A549 (cell line): ENCODE data around the gene PTPRG. TPM values are rescaled to one million over a fixed set of nuclear protein-coding genes. Genes with fewer than 3 reads are reported as not detected.

Experiments used
- ATAC-seq, 2 experiments: fragments of 200-7000 bp in 1 of 2; fragments of >200 bp in 1 of 2; cut with Nextera tagmentation in 1 of 2; cut with Tn5 transposase in 1 of 2; 3 replicates each; pipeline versions ENCODE4 v1.8.0 to v1.9.1; 2018 to 2020; ENCODE audit warnings: mild to moderate bottlenecking in 1 of 2, moderate library complexity in 1 of 2
- CTCF ChIA-PET: fragments of 300-600 bp; sonication (Branson Sonifier 250); formaldehyde crosslinking; extraction: SDS; loops from one replicate; lab custom pipeline; 2021; ENCODE audit warnings: antibody characterized with exemption, inconsistent platforms; lab: Yijun Ruan, JAX
- POLR2A ChIA-PET: fragments of 350-600 bp; formaldehyde crosslinking; extraction: SDS; loops from one replicate; lab custom pipeline; 2021; ENCODE audit warnings: antibody characterized with exemption, inconsistent platforms; lab: Yijun Ruan, JAX
- DNase-seq, 2 experiments: peaks; one replicate each; pipeline versions ENCODE4 v3.0.0 to v3.0.0-alpha.2; 2011 to 2016; ENCODE audit warnings: low read depth in 1 of 2, low spot score in 1 of 2
- FAIRE-seq: peaks from 2 replicates; lab custom pipeline; 2011; peaks lifted over from hg19 to GRCh38; lab: Jason Lieb, UNC
- H3K27ac ChIP-seq, 2 experiments: fragments of >200 bp; sonication (Bioruptor Twin); formaldehyde crosslinking; 3 replicates each; pipeline ENCODE4 v1.5.1; 2016 to 2017
- H3K4me1 ChIP-seq: fragments of >200 bp; sonication (Bioruptor Twin); formaldehyde crosslinking; 3 replicates; pipeline ENCODE4 v1.6.1; 2016
- H3K4me2 ChIP-seq: fragments of >200 bp; sonication (Bioruptor Twin); formaldehyde crosslinking; 3 replicates; pipeline ENCODE4 v1.6.1; 2016
- H3K4me3 ChIP-seq: fragments of >200 bp; sonication (Bioruptor Twin); formaldehyde crosslinking; 3 replicates; pipeline ENCODE4 v1.5.1; 2016
- H3K9me3 ChIP-seq: fragments of >200 bp; sonication (Bioruptor Twin); formaldehyde crosslinking; 3 replicates; pipeline ENCODE4 v1.6.1; 2016
- BHLHE40 ChIP-seq: IDR thresholded peaks from 2 replicates; pipeline ENCODE4 v1.6.1; 2012; ENCODE audit warnings: low read depth, low read length, inconsistent platforms
- CEBPB ChIP-seq, 2 experiments: fragments of >200 bp in 1 of 2; sonication (Bioruptor Twin) in 1 of 2; formaldehyde crosslinking in 1 of 2; IDR thresholded peaks; 2 replicates each; pipeline ENCODE4 v1.6.1; 2012 to 2016
- FOXS1 ChIP-seq: fragments of 250-450 bp; sonication (Bioruptor Pico); IDR thresholded peaks from 2 replicates; pipeline ENCODE4 v1.5.0; 2020; ENCODE audit warnings: mild to moderate bottlenecking, moderate library complexity
- HDAC2 ChIP-seq: fragments of 200-600 bp; sonication (generic); IDR thresholded peaks from 2 replicates; pipeline ENCODE4 v1.6.1; 2016
- HOXA7 ChIP-seq: fragments of 250-450 bp; sonication (Bioruptor Pico); IDR thresholded peaks from 2 replicates; pipeline ENCODE4 v1.5.0; 2020; ENCODE audit warnings: mild to moderate bottlenecking, moderate library complexity
- HOXB13 ChIP-seq: fragments of 250-450 bp; sonication (Bioruptor Pico); IDR thresholded peaks from 2 replicates; pipeline ENCODE4 v1.5.0; 2020; ENCODE audit warnings: low read depth, mild to moderate bottlenecking, moderate library complexity
- KDM1A ChIP-seq: fragments of 200-600 bp; sonication (generic); IDR thresholded peaks from 2 replicates; pipeline ENCODE4 v1.6.1; 2016; ENCODE audit warnings: low read depth, mild to moderate bottlenecking
- KDM5A ChIP-seq: fragments of 200-600 bp; sonication (generic); IDR thresholded peaks from 2 replicates; pipeline ENCODE4 v1.6.1; 2016; ENCODE audit warnings: antibody characterized with exemption, mild to moderate bottlenecking
- MAFK ChIP-seq: fragments of 450-650 bp; IDR thresholded peaks from 2 replicates; pipeline ENCODE4 v1.6.1; 2014; ENCODE audit not compliant: partially characterized antibody
- MYC ChIP-seq: IDR thresholded peaks from 2 replicates; pipeline ENCODE4 v1.6.1; 2012; ENCODE audit warnings: mild to moderate bottlenecking, inconsistent platforms, low read length, improper control_type of control experiment, borderline replicate concordance
- NFE2L2 ChIP-seq: fragments of 150-350 bp; conservative IDR thresholded peaks from 2 replicates; pipeline ENCODE4 v1.6.1; 2014; ENCODE audit warnings: low read length
- RAD21 ChIP-seq, 2 experiments: fragments of >200 bp in 1 of 2; sonication (Bioruptor Twin) in 1 of 2; formaldehyde crosslinking in 1 of 2; IDR thresholded peaks in 1 of 2; conservative IDR thresholded peaks in 1 of 2; 2 replicates in 1 of 2; 3 replicates in 1 of 2; pipeline ENCODE4 v1.6.1; 2012 to 2018; ENCODE audit warnings: inconsistent platforms in 1 of 2
- RARB ChIP-seq: fragments of 250-450 bp; sonication (Bioruptor Pico); IDR thresholded peaks from 2 replicates; pipeline ENCODE4 v1.8.0; 2021; ENCODE audit warnings: mild to moderate bottlenecking, moderate library complexity
- RNF2 ChIP-seq: fragments of 200-600 bp; sonication (generic); IDR thresholded peaks from 2 replicates; pipeline ENCODE4 v1.6.1; 2016; ENCODE audit warnings: low read depth, mild to moderate bottlenecking, antibody characterized with exemption, moderate library complexity, borderline replicate concordance
- ZFP36 ChIP-seq: fragments of 450-650 bp; IDR thresholded peaks from 2 replicates; pipeline ENCODE4 v1.6.1; 2014; ENCODE audit warnings: borderline replicate concordance; ENCODE audit not compliant: partially characterized antibody
- ZNF302 ChIP-seq: fragments of 250-450 bp; sonication (Bioruptor Pico); IDR thresholded peaks from 2 replicates; pipeline ENCODE4 v1.9.0; 2021; ENCODE audit warnings: inconsistent platforms, mild to moderate bottlenecking, moderate library complexity
- WGBS: methylation state at CpG from one replicate; pipeline ENCODE4 v1.1.6; 2017; ENCODE audit errors: missing lambda C conversion rate; 5-methylcytosine and 5-hydroxymethylcytosine counted together
- polyA plus RNA-seq, 4 experiments: library from polyadenylated mRNA; depleted of rRNA in 3 of 4; stranded (reverse); fragments of >200 nt; fragmentation: RNase III in 1 of 4; extraction: RNeasy Plus Mini Kit Qiagen cat#74134 plus additional on column Dnase treatment in 1 of 4; gene quantifications; 2 replicates in 3 of 4; 3 replicates in 1 of 4; pipeline ENCODE4 v1.2.3, GENCODE V29; 2011 to 2017
- TF ChIP-seq, protein P1 (sequence below): fragments of >200 bp; sonication (Bioruptor Twin); formaldehyde crosslinking; IDR thresholded peaks from 3 replicates; pipeline ENCODE4 v1.6.1; 2016
- TF ChIP-seq, protein P2 (sequence below): fragments of 450-650 bp; IDR thresholded peaks from 2 replicates; pipeline ENCODE4 v1.6.1; 2014; ENCODE audit warnings: antibody characterized with exemption
- TF ChIP-seq, protein P3 (sequence below): fragments of 250-450 bp; sonication (Bioruptor Pico); IDR thresholded peaks from 2 replicates; pipeline ENCODE4 v1.5.0; 2020; ENCODE audit warnings: low read depth, mild to moderate bottlenecking, moderate library complexity
- TF ChIP-seq, protein P4 (sequence below): fragments of >200 bp; sonication (Bioruptor Twin); formaldehyde crosslinking; IDR thresholded peaks from 3 replicates; pipeline ENCODE4 v1.5.1; 2016

The PTPRG gene
- polyA plus RNA-seq, 2 of the 4 experiments (the other 2 are of a cell fraction): 4.5 to 4.8 TPM

DNA sequence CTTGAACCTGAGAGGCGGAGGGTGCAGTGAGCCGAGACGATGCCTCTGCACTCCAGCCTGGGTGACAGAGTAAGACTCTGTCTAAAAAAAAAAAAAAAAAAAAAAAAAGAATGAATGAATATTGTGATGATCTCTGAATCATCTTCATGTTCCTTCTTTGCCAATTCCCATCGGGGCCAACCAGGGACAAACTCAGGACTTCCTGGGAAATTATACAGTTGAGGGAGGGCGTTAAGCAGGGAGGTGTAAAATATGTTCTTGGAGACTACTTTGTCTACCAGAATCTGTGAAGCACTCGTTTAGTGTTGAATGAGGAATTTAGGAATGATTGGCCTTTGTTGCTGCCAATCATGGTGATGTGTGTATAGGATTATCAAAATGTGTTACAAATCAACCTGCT, 210.6 kb downstream of the PTPRG start (continued):
- TF ChIP-seq RAD21 (conservative IDR thresholded peaks at IDR 0.05 in 1 of 2, IDR thresholded peaks at IDR 0.05 in 1 of 2): no peak
- no peak for TF ChIP-seq BHLHE40
- no peak for TF ChIP-seq HDAC2

- no peak overlapping the region for H3K4me2 ChIP-seq
- no peak for DNase-seq
- ChIA-PET POLR2A (no interaction called here), CTCF (no interaction called here)
- no peak for TF ChIP-seq CEBPB (IDR thresholded peaks at IDR 0.05)
- TF ChIP-seq ZFP36: no peak
- no peak for TF ChIP-seq HOXA7
- TF ChIP-seq, protein P1, sequence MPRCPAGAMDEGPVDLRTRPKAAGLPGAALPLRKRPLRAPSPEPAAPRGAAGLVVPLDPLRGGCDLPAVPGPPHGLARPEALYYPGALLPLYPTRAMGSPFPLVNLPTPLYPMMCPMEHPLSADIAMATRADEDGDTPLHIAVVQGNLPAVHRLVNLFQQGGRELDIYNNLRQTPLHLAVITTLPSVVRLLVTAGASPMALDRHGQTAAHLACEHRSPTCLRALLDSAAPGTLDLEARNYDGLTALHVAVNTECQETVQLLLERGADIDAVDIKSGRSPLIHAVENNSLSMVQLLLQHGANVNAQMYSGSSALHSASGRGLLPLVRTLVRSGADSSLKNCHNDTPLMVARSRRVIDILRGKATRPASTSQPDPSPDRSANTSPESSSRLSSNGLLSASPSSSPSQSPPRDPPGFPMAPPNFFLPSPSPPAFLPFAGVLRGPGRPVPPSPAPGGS: no peak
- TF ChIP-seq KDM1A: no peak
- TF ChIP-seq RARB (CRISPR knock-in tag): no peak
- TF ChIP-seq MAFK: no peak
- no peak for TF ChIP-seq NFE2L2
- TF ChIP-seq, protein P2, sequence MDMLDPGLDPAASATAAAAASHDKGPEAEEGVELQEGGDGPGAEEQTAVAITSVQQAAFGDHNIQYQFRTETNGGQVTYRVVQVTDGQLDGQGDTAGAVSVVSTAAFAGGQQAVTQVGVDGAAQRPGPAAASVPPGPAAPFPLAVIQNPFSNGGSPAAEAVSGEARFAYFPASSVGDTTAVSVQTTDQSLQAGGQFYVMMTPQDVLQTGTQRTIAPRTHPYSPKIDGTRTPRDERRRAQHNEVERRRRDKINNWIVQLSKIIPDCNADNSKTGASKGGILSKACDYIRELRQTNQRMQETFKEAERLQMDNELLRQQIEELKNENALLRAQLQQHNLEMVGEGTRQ: no peak
- TF ChIP-seq FOXS1: no peak
- TF ChIP-seq RNF2: no peak
- TF ChIP-seq, protein P3, sequence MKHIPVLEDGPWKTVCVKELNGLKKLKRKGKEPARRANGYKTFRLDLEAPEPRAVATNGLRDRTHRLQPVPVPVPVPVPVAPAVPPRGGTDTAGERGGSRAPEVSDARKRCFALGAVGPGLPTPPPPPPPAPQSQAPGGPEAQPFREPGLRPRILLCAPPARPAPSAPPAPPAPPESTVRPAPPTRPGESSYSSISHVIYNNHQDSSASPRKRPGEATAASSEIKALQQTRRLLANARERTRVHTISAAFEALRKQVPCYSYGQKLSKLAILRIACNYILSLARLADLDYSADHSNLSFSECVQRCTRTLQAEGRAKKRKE: no peak
- TF ChIP-seq, protein P4, sequence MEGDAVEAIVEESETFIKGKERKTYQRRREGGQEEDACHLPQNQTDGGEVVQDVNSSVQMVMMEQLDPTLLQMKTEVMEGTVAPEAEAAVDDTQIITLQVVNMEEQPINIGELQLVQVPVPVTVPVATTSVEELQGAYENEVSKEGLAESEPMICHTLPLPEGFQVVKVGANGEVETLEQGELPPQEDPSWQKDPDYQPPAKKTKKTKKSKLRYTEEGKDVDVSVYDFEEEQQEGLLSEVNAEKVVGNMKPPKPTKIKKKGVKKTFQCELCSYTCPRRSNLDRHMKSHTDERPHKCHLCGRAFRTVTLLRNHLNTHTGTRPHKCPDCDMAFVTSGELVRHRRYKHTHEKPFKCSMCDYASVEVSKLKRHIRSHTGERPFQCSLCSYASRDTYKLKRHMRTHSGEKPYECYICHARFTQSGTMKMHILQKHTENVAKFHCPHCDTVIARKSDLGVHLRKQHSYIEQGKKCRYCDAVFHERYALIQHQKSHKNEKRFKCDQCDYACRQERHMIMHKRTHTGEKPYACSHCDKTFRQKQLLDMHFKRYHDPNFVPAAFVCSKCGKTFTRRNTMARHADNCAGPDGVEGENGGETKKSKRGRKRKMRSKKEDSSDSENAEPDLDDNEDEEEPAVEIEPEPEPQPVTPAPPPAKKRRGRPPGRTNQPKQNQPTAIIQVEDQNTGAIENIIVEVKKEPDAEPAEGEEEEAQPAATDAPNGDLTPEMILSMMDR: no peak
- TF ChIP-seq KDM5A: no peak
- no peak for TF ChIP-seq HOXB13 (CRISPR knock-in tag)
- H3K4me3 ChIP-seq: no peak overlapping the region
- H3K9me3 ChIP-seq: no peaks in the 10 kb centered on the region
- H3K27ac ChIP-seq: no peak overlapping the region
- WGBS: 44% methylated on average over 1 of the region's 1 CpG
- ATAC-seq: no peak
- H3K4me1 ChIP-seq: no peaks in the 10 kb centered on the region
- FAIRE-seq: no peak
Measured at GRCh38 chr3:61772456-61772855, 211.1 kb downstream of the PTPRG start.

DNA sequence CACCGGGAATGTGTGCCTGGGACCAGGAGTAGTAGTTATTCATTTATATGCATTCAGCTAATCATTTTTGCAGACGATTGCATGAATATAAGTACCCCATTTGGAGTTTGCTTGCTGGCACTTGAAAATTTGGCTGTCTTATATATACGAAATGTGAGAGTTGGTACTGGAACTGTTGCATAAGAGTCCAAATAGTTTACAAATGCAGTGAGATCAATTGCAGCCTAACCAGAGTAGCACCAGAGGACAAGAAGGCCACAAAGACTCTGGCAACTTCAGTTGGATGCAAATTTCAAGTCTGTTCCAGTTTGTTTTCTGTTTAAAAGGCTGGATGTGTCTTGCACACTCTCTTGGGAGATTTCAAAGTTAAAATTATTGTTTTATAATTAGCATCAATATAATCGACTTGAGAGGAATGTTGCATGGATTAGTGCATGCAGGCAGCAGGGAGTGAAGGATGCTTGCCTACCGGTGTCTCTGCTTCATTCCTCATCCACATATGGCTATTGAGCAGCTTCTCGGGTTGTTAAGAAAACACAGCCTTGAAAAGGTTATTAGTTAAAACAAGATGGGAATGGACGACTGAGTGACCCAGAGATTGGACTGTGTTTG, 213.0 kb downstream of the PTPRG start:
- POLR2A ChIA-PET: no interaction called here
- DNase-seq (no peak), ATAC-seq (no peak), FAIRE-seq (no peak)
- no peaks in the 10 kb centered on the region for H3K9me3 ChIP-seq
- no peak overlapping the region for H3K4me3 ChIP-seq
- CTCF ChIA-PET: no interaction called here
- H3K27ac ChIP-seq: no peak overlapping the region
- H3K4me2 ChIP-seq: no peak overlapping the region
- H3K4me1 ChIP-seq: no peaks in the 10 kb centered on the region
- 42% methylated on average over 7 of the region's 7 CpGs for WGBS
- TF ChIP-seq, protein P2: no peak
- no peak for TF ChIP-seq ZNF302 (CRISPR knock-in tag)
- TF ChIP-seq MYC: no peak
